ENCODE results near the gene ZNF90. TPM values are rescaled to one million over a fixed set of nuclear protein-coding genes. Genes with fewer than 3 reads are reported as not detected.
"Not testable (repeated sequence)": the region's sequence is repeated elsewhere in the genome, so short reads cannot be mapped to it uniquely, and the experiment has no call there.

Gene ZNF90
- polyA plus RNA-seq = 1 to 10 TPM in 1 of 3 donors, under 1 TPM in 2; 0.45 to 1.4 (median 0.48) TPM

GRCh38 chr19:20077791-20078463, at the start of gene ZNF90:
TSS of gene ZNF90 (plus strand) at chr19:20078000. CDS start at chr19:20078133, 133 bp downstream.
- no peak within 1 kb of the TSS for H3K27ac ChIP-seq (ENCODE audit: low read depth, low read length)
- WGBS, 3 donors = 0 to 2% (median 1%) methylated on average over 28 of the region's 28 CpGs

DNA sequence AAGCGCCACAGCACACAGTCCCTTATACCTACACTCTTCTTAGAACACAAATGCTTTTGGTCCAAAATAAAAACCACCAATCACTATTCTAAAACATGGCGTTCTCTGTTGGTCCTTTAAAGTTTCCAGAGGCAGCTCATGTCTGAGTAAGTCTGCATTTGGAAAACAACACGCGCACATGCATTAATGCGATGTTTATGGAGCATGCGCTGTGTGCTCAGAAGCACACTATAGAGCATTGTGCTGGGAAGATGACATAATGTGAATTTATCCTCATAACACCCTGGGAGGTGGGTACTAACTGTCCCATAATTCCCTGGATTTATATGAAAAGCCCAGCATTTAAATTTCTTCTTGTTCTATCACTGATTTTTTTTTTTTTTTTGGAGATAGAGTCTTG, 49.2 kb upstream of the ZNF90 start:
- WGBS, 3 donors = 97 to 99% (median 97%) methylated on average over 6 of the region's 6 CpGs
- no peak overlapping the region for H3K27ac ChIP-seq (ENCODE audit: low read depth, low read length)

- no peak overlapping the region for H3K27ac ChIP-seq (ENCODE audit: low read depth, low read length)
- WGBS, 3 donors = 94 to 96% (median 95%) methylated on average over 5 of the region's 5 CpGs
Observed at GRCh38 chr19:20035935-20036334, 41.9 kb upstream of the ZNF90 start.

GRCh38 chr19:20038358-20039202, 39.2 kb upstream of the ZNF90 start:
- WGBS, 3 donors = 0 to 1% (median 0%) methylated on average over 26 of the region's 26 CpGs
- no peak overlapping the region for H3K27ac ChIP-seq (ENCODE audit: low read depth, low read length)

- 0 to 1% (median 1%) methylated on average over 25 of the region's 25 CpGs for WGBS, 3 donors
- H3K27ac ChIP-seq (ENCODE audit: low read depth, low read length) = no peak within 1 kb of the TSS
Observed at GRCh38 chr19:20039203-20039723, 38.5 kb upstream of the ZNF90 start, which contains the start of gene ZNF682. TSS of gene ZNF682 (minus strand) at chr19:20039505. CDS start at chr19:20039345, 160 bp downstream.

GRCh38 chr19:20044663-20045062, 33.1 kb upstream of the ZNF90 start:
- 55 to 76% (median 63%) methylated on average over 3 of the region's 3 CpGs for WGBS, 3 donors
- no peak overlapping the region for H3K27ac ChIP-seq (ENCODE audit: low read depth, low read length)

DNA sequence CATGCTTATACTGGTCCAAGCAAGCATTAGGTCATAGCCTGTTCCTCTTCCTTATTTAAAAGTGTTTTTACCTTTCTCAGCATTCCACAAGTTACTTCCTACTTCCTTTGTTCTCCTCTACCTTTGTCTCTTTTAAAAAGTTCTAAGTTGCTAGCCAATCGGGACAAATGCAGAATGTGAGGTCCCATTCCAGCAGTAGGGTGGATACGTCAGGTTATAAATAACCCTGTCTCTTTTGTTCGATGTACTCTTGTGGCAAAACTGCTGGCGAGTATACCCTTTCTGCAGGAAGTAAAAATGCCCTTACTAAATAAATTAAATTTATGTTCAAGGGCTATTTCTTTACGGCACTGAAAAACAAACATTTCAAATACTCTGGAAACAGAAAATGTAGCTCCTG, 32.1 kb upstream of the ZNF90 start:
- WGBS, 3 donors = 40 to 66% (median 50%) methylated on average over 5 of the region's 5 CpGs
- H3K27ac ChIP-seq (ENCODE audit: low read depth, low read length) = not testable (repeated sequence)

GRCh38 chr19:20051841-20052768, 25.7 kb upstream of the ZNF90 start:
- no peak overlapping the region for H3K27ac ChIP-seq (ENCODE audit: low read depth, low read length)
- 0 to 1% (median 1%) methylated on average over 43 of the region's 43 CpGs for WGBS, 3 donors

DNA sequence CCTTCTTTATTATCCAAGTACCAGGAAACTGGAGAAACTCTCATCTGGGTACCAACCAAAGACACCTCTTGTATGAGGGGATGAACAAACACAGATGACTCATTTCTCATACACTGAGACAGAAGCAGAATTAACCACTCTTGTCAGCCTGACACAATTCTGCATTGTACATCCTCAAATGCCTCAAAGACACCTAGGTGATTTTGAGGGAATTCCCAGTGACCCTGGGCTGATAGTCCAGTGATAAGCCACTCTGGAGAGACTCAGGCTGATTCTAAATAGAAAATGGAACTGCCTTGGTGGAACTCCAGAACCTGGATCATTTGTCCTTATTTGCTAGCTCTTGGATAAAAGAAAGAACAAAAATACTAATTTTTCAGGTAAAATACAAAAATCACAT, 19.1 kb upstream of the ZNF90 start:
- H3K27ac ChIP-seq (ENCODE audit: low read depth, low read length) = not testable (repeated sequence)

- 45 to 69% (median 58%) methylated on average over 1 of the region's 1 CpG for WGBS, 3 donors
- no peak overlapping the region for H3K27ac ChIP-seq (ENCODE audit: low read depth, low read length)
Observed at GRCh38 chr19:20060282-20060681, 17.5 kb upstream of the ZNF90 start.

DNA sequence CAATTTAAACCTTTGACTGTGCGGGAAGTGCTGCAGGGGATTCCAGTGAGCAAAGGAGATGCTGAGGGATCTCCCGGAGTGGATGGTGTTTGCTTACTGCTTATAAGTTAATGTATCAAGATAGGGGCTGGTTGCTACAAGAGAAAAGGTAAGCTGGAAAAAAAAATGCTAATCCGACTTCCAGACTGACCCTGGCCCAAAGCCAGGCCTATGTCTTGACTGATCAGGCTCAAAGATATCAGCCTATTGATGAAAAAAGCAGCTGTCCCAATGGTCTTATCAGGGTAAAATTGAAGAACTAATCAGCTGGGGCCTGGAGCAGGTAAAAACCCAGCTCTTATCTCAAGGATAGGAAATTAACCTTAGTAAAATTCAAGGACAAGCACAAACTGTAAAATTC, 10.9 kb upstream of the ZNF90 start:
- no peak overlapping the region for H3K27ac ChIP-seq (ENCODE audit: low read depth, low read length)
- 17 to 74% (median 45%) methylated on average over 3 of the region's 3 CpGs for WGBS, 3 donors

- no peak overlapping the region for H3K27ac ChIP-seq (ENCODE audit: low read depth, low read length)
- WGBS, 3 donors = 15 to 26% (median 19%) methylated on average over 9 of the region's 9 CpGs
Observed at GRCh38 chr19:20067943-20068342, 9.9 kb upstream of the ZNF90 start.

- H3K27ac ChIP-seq (ENCODE audit: low read depth, low read length) = not testable (repeated sequence)
- WGBS, 3 donors = 23 to 32% (median 27%) methylated on average over 7 of the region's 7 CpGs
Observed at GRCh38 chr19:20068559-20068958, 9.2 kb upstream of the ZNF90 start.

- H3K27ac ChIP-seq (ENCODE audit: low read depth, low read length) = no peak overlapping the region
- 63 to 72% (median 70%) methylated on average over 2 of the region's 2 CpGs for WGBS, 3 donors
Observed at GRCh38 chr19:20070691-20071090, 7.1 kb upstream of the ZNF90 start.

DNA sequence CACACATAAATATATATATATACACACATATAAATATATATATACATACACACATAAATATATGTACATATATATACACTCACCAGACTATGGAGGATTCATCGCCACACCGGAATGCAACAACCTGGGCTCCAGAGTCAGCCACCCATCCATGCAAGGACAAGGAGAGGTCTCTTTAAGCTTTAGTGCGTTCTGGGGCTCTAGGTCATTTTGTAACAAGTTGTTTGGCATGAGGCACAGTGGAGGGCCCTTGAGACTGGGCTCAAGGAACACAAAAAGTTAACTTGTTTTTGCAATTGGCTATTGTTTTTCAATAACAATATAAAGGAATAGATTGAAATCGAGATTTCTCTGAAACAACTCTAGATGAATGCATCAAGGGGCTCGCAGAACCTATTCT, 4.9 kb upstream of the ZNF90 start:
- H3K27ac ChIP-seq (ENCODE audit: low read depth, low read length) = no peak overlapping the region
- WGBS, 3 donors = 89 to 90% (median 90%) methylated on average over 5 of the region's 5 CpGs

DNA sequence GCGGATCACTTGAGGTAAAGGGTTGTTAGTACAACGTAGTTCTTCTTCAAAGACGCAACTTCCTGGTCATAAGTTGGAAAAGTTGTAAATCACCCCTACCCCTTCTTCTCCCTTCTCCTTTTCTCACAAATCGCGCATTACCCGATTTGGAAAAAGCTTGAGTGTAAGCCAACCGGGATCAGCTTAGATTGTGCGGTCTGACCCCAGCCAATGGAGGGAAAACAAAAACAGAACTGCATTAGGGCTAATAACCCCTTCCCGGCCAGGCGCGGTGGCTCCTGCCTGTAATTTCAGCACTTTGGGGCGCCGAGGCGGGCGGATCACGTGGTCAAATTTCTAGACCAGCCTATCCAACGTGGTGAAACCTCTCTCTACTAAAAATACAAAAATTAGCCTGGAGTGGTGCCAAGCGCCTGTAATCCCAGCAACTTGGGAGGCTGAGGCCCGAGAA, 806 bp downstream of the ZNF90 start:
- 1% methylated on average over 19 of the region's 19 CpGs for WGBS, 3 donors
- H3K27ac ChIP-seq (ENCODE audit: low read depth, low read length) = no peak overlapping the region

DNA sequence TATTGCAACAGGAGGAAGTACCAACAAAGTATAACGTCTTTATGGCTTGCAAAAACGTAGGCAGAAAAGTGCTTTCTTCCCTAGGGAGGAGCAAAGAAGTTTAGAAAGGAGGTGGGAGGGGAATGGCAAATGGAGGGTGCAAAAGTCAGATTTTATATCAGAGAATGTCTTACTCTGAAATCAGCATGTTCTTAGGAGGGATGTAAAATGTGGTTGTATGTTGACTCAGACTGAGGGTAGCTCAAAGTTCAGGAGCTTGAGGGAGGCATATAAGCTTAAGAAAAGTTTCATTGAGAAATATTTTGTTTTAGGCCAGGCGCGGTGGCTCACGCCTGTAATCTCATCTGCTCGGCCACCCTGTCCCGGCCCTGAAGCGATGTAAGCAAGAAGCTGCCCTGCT, 1.7 kb downstream of the ZNF90 start:
- 62 to 86% (median 69%) methylated on average over 8 of the region's 8 CpGs for WGBS, 3 donors

DNA sequence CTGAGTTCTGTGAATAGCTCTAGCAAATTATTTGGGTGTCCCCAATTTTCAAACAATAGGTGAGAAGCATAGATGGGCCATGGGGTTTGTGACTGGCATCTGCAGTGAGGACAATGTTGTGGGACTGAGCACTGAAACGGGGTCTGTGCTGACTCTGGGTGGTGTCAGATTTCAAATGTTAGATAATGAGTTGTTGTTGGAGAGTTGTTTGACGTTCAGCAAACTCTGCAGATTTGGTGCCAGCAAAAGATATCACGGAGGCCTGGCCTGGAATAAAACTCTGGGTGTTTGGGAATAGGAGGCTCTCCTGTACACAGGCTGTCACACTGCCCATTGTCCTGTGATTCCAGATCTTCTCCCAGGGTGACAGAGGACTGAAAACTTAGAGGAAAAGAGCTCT, 2.9 kb downstream of the ZNF90 start:
- H3K27ac ChIP-seq (ENCODE audit: low read depth, low read length) = no peak overlapping the region
- WGBS, 3 donors = 37 to 67% (median 63%) methylated on average over 3 of the region's 3 CpGs

More for the DNA sequence above, 1.7 kb downstream of the ZNF90 start:
- no peak overlapping the region for H3K27ac ChIP-seq (ENCODE audit: low read depth, low read length)

All from adipose tissue (tissue), 3 donors.